Liver (tissue), 9 donors: ENCODE measurements around the gene TGM4. TPM values are rescaled to one million over a fixed set of nuclear protein-coding genes. Genes with fewer than 3 reads are reported as not detected.

ENCODE experiments used
- DNase-seq: peaks from one replicate; pipeline ENCODE4 v3.0.0-alpha.2; 2017; ENCODE audit warnings: low spot score
- H3K27ac ChIP-seq, 2 donors: one replicate each; pipeline ENCODE4 v1.7.0; 2013; ENCODE audit warnings: inconsistent platforms in 2 of 2, low read length in 2 of 2, control low read depth in 1 of 2, low read depth in 1 of 2, mild to moderate bottlenecking in 1 of 2
- H3K27me3 ChIP-seq, 4 donors: one replicate each; pipeline versions ENCODE4 v1.6.1 to v1.7.0; 2013; ENCODE audit warnings: low read length in 3 of 4, inconsistent platforms in 1 of 4, mild to moderate bottlenecking in 1 of 4, moderate library complexity in 1 of 4; ENCODE audit not compliant: control insufficient read depth in 4 of 4, insufficient read depth in 4 of 4
- H3K36me3 ChIP-seq, 4 donors: one replicate each; pipeline versions ENCODE4 v1.6.1 to v1.7.0; 2013; ENCODE audit warnings: low read length in 3 of 4, mild to moderate bottlenecking in 3 of 4, low read depth in 1 of 4, moderate library complexity in 1 of 4; ENCODE audit not compliant: control insufficient read depth in 4 of 4, insufficient read depth in 3 of 4
- H3K4me1 ChIP-seq, 4 donors: one replicate each; pipeline versions ENCODE4 v1.6.1 to v1.7.0; 2013; ENCODE audit warnings: low read length in 3 of 4, mild to moderate bottlenecking in 3 of 4, moderate library complexity in 1 of 4; ENCODE audit not compliant: control insufficient read depth in 4 of 4, insufficient read depth in 4 of 4
- H3K4me3 ChIP-seq, 3 donors: one replicate each; pipeline versions ENCODE4 v1.6.1 to v1.7.0; 2013; ENCODE audit warnings: low read length in 3 of 3, control low read depth in 1 of 3, low read depth in 1 of 3, mild to moderate bottlenecking in 1 of 3
- H3K9ac ChIP-seq, 2 donors: one replicate each; pipeline ENCODE4 v1.7.0; 2013; ENCODE audit warnings: low read length in 2 of 2, mild to moderate bottlenecking in 2 of 2, moderate library complexity in 2 of 2, control low read depth in 1 of 2, low read depth in 1 of 2
- H3K9me3 ChIP-seq, 4 donors: one replicate each; pipeline versions ENCODE4 v1.6.1 to v1.7.0; 2013; ENCODE audit warnings: low read length in 3 of 4; ENCODE audit not compliant: control insufficient read depth in 4 of 4
- ATF3 ChIP-seq: IDR thresholded peaks from 2 replicates; pipeline ENCODE4 v1.6.1; 2016; ENCODE audit warnings: antibody characterized with exemption
- EGR1 ChIP-seq, 2 donors: IDR thresholded peaks; 2 replicates each; pipeline ENCODE4 v1.6.1; 2016 to 2018; ENCODE audit warnings: antibody characterized with exemption in 2 of 2, low read depth in 2 of 2
- FOXA1 ChIP-seq: IDR thresholded peaks from 2 replicates; pipeline ENCODE4 v1.6.1; 2016; ENCODE audit warnings: antibody characterized with exemption
- FOXA2 ChIP-seq: IDR thresholded peaks from 2 replicates; pipeline ENCODE4 v1.6.1; 2016; ENCODE audit warnings: antibody characterized with exemption
- GABPA ChIP-seq, 2 donors: IDR thresholded peaks in 1 of 2; conservative IDR thresholded peaks in 1 of 2; 2 replicates each; pipeline ENCODE4 v1.6.1; 2016; ENCODE audit warnings: antibody characterized with exemption in 2 of 2, mild to moderate bottlenecking in 1 of 2, moderate library complexity in 1 of 2
- HNF4A ChIP-seq, 2 donors: conservative IDR thresholded peaks; 2 replicates each; pipeline ENCODE4 v1.6.1; 2016; ENCODE audit warnings: antibody characterized with exemption in 2 of 2, mild to moderate bottlenecking in 2 of 2
- HNF4G ChIP-seq: IDR thresholded peaks from 2 replicates; pipeline ENCODE4 v1.6.1; 2016; ENCODE audit warnings: antibody characterized with exemption
- JUND ChIP-seq, 2 donors: IDR thresholded peaks; 2 replicates each; pipeline ENCODE4 v1.6.1; 2016; ENCODE audit warnings: antibody characterized with exemption in 2 of 2
- NR2F2 ChIP-seq: IDR thresholded peaks from 2 replicates; pipeline ENCODE4 v1.6.1; 2016; ENCODE audit warnings: antibody characterized with exemption
- RAD21 ChIP-seq, 2 donors: IDR thresholded peaks; 2 replicates each; pipeline ENCODE4 v1.6.1; 2016; ENCODE audit warnings: antibody characterized with exemption in 2 of 2, mild to moderate bottlenecking in 2 of 2
- RXRA ChIP-seq, 2 donors: IDR thresholded peaks; 2 replicates each; pipeline ENCODE4 v1.6.1; 2017 to 2018; ENCODE audit warnings: antibody characterized with exemption in 2 of 2, mild to moderate bottlenecking in 1 of 2
- TAF1 ChIP-seq: conservative IDR thresholded peaks from 2 replicates; pipeline ENCODE4 v1.6.1; 2016; ENCODE audit warnings: antibody characterized with exemption, mild to moderate bottlenecking
- YY1 ChIP-seq: IDR thresholded peaks from 2 replicates; pipeline ENCODE4 v1.6.1; 2016; ENCODE audit warnings: antibody characterized with exemption, mild to moderate bottlenecking
- ZBTB33 ChIP-seq: IDR thresholded peaks from 2 replicates; pipeline ENCODE4 v1.6.1; 2016; ENCODE audit warnings: antibody characterized with exemption
- WGBS: extraction: QIAGEN DNeasy Blood & Tissue Kit; methylation state at CpG from one replicate; pipeline ENCODE4 v1.1.7; 2013; 5-methylcytosine and 5-hydroxymethylcytosine counted together
- polyA plus RNA-seq, 2 donors: library from polyadenylated mRNA; stranded (reverse) in 1 of 2; unstranded in 1 of 2; fragments of 200-250 nt in 1 of 2; fragments of >200 nt in 1 of 2; fragmentation: Nextera tagmentation in 1 of 2; extraction: Ambion mirVana in 1 of 2; gene quantifications; one replicate each; pipeline versions ENCODE4 v1.2.1 to v1.2.3, GENCODE V29; 2013 to 2015
- total RNA-seq, 2 donors: library from RNA; depleted of rRNA; stranded (reverse); fragments of >200 nt; gene quantifications; one replicate each; pipeline ENCODE4 v1.2.3, GENCODE V29; 2014
- TF ChIP-seq, protein P1 (sequence below): IDR thresholded peaks from 2 replicates; pipeline ENCODE4 v1.6.1; 2016; ENCODE audit warnings: antibody characterized with exemption, mild to moderate bottlenecking
- TF ChIP-seq, protein P2 (sequence below): fragments of 150-350 bp; IDR thresholded peaks from 2 replicates; pipeline ENCODE4 v1.5.1; 2017; ENCODE audit warnings: improper control_type of control experiment, low read depth, low read length; ENCODE audit not compliant: missing input control
- donor health status: healthy.
- donor health status: healthy.
- donor health status: healthy.
- donor health status: healthy.
- donor health status: healthy.

The TGM4 gene
- total and polyA plus RNA-seq, 4 donors: not detected

- Histone ChIP-seq H3K4me1 (no peaks in the 10 kb centered on the region), H3K9ac (no peak overlapping the region), H3K27me3 (no peaks in the 10 kb centered on the region), H3K36me3 (peaks cover 12 to 53% (median 22%) of the 10 kb centered on the region in 4 donors), H3K4me3 (no peak overlapping the region), H3K9me3 (no peaks in the 10 kb centered on the region), H3K27ac (no peak overlapping the region)
- DNase-seq: peak; percentile 77
- 95% methylated on average over 7 of the region's 7 CpGs for WGBS
- no peak for TF ChIP-seq RXRA (IDR thresholded peaks at IDR 0.05)
- no peak for TF ChIP-seq GABPA (IDR thresholded peaks at IDR 0.05 in 1 of 2, conservative IDR thresholded peaks at IDR 0.05 in 1 of 2)
- TF ChIP-seq, protein P1, sequence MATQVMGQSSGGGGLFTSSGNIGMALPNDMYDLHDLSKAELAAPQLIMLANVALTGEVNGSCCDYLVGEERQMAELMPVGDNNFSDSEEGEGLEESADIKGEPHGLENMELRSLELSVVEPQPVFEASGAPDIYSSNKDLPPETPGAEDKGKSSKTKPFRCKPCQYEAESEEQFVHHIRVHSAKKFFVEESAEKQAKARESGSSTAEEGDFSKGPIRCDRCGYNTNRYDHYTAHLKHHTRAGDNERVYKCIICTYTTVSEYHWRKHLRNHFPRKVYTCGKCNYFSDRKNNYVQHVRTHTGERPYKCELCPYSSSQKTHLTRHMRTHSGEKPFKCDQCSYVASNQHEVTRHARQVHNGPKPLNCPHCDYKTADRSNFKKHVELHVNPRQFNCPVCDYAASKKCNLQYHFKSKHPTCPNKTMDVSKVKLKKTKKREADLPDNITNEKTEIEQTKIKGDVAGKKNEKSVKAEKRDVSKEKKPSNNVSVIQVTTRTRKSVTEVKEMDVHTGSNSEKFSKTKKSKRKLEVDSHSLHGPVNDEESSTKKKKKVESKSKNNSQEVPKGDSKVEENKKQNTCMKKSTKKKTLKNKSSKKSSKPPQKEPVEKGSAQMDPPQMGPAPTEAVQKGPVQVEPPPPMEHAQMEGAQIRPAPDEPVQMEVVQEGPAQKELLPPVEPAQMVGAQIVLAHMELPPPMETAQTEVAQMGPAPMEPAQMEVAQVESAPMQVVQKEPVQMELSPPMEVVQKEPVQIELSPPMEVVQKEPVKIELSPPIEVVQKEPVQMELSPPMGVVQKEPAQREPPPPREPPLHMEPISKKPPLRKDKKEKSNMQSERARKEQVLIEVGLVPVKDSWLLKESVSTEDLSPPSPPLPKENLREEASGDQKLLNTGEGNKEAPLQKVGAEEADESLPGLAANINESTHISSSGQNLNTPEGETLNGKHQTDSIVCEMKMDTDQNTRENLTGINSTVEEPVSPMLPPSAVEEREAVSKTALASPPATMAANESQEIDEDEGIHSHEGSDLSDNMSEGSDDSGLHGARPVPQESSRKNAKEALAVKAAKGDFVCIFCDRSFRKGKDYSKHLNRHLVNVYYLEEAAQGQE: no peak
- TF ChIP-seq RAD21 (IDR thresholded peaks at IDR 0.05): no peak
- TF ChIP-seq, protein P2, sequence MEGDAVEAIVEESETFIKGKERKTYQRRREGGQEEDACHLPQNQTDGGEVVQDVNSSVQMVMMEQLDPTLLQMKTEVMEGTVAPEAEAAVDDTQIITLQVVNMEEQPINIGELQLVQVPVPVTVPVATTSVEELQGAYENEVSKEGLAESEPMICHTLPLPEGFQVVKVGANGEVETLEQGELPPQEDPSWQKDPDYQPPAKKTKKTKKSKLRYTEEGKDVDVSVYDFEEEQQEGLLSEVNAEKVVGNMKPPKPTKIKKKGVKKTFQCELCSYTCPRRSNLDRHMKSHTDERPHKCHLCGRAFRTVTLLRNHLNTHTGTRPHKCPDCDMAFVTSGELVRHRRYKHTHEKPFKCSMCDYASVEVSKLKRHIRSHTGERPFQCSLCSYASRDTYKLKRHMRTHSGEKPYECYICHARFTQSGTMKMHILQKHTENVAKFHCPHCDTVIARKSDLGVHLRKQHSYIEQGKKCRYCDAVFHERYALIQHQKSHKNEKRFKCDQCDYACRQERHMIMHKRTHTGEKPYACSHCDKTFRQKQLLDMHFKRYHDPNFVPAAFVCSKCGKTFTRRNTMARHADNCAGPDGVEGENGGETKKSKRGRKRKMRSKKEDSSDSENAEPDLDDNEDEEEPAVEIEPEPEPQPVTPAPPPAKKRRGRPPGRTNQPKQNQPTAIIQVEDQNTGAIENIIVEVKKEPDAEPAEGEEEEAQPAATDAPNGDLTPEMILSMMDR: no peak
Observed at GRCh38 chr3:44926921-44927320, 52.5 kb downstream of the TGM4 start.

- no peaks in the 10 kb centered on the region for H3K27me3 ChIP-seq
- peaks cover 14 to 50% (median 22%) of the 10 kb centered on the region in 4 donors for H3K36me3 ChIP-seq
- no peaks in the 10 kb centered on the region for H3K4me1 ChIP-seq
- no peak for TF ChIP-seq HNF4A (conservative IDR thresholded peaks at IDR 0.05)
- no peak for TF ChIP-seq NR2F2
- TF ChIP-seq, protein P2: no peak
- no peak for TF ChIP-seq EGR1 (IDR thresholded peaks at IDR 0.05; ENCODE audit: low read depth in 2 of 2)
- TF ChIP-seq RAD21 (IDR thresholded peaks at IDR 0.05): no peak
- no peak for TF ChIP-seq FOXA1
- TF ChIP-seq TAF1: no peak
- TF ChIP-seq HNF4G: no peak
- TF ChIP-seq YY1: no peak
- TF ChIP-seq ZBTB33: no peak
- TF ChIP-seq GABPA (IDR thresholded peaks at IDR 0.05 in 1 of 2, conservative IDR thresholded peaks at IDR 0.05 in 1 of 2): no peak
- TF ChIP-seq JUND (IDR thresholded peaks at IDR 0.05): no peak
- no peak for TF ChIP-seq ATF3
- no peak for TF ChIP-seq FOXA2
- WGBS: 97% methylated on average over 7 of the region's 7 CpGs
- no peak overlapping the region for H3K4me3 ChIP-seq
- H3K9ac ChIP-seq: no peak overlapping the region
- H3K9me3 ChIP-seq: no peaks in the 10 kb centered on the region
- no peak for DNase-seq
- no peak overlapping the region for H3K27ac ChIP-seq
Observed at GRCh38 chr3:44927371-44927770, 53.0 kb downstream of the TGM4 start.
